HG03139 (cell line): ENCODE data around the gene SPP2.

ENCODE experiments used
- ATAC-seq: cut with Tn5 transposase; IDR thresholded peaks from one replicate; pipeline ENCODE4 v1.9.1; 2021; ENCODE audit not compliant: unreplicated experiment

Gene SPP2

GRCh38 chr2:234091432-234091879 lies 41.0 kb downstream of the SPP2 start:
- no peak for ATAC-seq

DNA sequence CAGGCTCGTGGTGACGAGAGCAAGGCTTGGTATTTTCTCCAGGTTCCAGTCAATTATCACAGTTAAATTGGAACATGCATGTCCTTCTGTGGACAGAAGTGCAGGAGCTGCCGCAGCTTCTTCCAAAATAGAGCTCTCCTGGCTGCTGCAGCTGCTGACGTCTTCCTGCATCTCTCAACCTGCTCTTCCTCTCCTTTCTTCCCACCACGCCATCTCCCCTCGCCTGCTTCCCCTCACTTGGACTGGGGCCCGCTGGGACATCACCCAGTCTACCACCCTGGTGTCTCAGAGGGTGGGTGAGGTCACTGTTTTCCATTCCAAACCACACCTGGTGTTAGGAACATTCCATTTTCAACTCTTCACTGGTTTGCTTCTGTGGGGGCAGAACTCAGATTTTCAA lies 41.4 kb downstream of the SPP2 start:
- no peak for ATAC-seq

DNA sequence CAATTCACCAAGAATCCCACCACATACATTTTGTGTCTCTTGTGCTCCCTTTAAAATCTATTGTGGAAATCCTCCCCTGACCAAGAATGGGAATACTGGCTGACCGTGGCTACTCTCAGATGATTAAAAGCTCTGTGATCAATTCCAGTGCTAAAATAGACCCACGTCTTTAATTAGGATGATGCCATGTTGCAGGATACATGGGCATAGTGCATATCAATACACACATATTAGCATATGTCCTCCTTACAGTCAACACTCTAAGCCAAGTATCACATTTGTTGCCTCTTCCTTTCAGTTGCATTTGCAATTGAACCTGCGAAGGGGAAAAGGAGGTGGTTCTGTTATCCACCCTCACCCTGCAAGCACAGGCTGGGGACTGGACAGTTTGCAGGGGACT lies 41.8 kb downstream of the SPP2 start:
- no peak for ATAC-seq

- ATAC-seq: no peak
Measured at GRCh38 chr2:234095301-234095700, 44.8 kb downstream of the SPP2 start.

DNA sequence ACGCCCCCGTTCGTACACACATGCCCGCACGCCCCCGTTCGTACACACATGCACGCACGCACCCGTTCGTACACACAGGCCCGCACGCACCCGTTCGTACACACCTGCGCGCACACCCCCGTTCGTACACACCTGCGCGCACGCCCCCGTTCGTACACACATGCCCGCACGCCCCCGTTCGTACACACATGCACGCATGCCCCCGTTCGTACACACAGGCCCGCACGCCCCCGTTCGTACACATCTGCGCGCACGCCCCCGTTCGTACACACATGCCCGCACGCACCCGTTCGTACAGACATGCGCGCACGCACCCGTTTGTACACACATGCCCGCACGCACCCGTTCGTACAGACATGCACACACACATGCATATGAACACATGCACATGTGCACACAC lies 45.7 kb downstream of the SPP2 start:
- no peak for ATAC-seq

GRCh38 chr2:234098681-234099080 lies 48.2 kb downstream of the SPP2 start:
- no peak for ATAC-seq

DNA sequence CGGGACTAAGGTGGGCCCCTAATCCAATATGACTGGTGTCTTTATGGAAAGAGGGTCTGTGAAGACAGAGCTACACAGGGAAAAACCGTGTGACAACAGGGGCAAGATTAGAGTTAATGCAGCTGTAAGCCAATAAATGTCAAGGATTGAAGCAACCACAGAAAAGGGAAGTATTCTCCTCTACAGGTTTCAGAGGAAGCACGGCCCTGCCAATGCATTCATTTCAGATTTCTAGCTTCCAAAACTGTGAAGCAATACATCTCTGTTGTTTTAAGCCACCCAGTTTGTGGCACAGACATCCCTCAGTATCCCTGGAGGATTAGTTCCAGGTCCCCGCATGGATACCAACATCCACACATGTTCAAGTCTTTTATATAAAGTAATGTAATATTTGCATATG lies 48.8 kb downstream of the SPP2 start:
- ATAC-seq: no peak

DNA sequence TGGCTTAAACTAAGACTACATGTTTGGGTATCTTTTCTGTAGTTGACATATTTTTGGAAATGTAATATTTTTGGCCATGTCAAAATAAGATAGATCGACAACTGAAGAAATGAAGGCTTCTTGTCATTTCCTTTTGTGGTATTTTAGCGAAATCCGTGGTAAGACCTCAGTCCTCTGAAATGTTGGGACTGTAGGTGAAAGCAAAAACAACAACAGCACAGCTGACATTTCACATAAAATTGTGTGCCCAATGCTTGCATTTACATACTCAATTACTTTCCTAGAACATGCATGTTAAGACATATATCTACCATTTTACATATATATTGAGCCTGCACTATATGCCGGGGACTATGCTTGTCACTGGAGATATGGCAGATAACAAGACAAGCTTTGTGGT lies 50.2 kb downstream of the SPP2 start:
- ATAC-seq: no peak

DNA sequence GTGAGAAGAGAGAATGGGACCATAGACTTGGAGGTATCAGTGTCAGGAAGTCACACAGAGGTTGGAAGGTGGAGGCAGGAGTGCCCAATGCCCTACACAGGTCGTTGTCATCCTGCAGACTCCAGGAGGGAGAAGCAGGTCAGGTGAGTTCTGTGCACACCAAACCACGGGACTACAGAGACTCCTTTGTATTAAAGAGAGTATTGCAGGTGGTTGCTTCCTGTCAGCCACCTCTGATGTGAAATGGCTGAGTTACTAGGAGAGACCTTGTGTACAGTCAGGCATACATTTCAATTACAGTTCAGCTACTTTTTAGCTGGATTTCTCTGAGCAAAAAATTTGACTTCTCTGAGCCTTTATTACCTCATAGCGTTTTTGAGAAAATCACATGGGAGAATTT lies 51.6 kb downstream of the SPP2 start:
- ATAC-seq: no peak

GRCh38 chr2:234107861-234108260 lies 57.4 kb downstream of the SPP2 start:
- no peak for ATAC-seq

GRCh38 chr2:234109321-234109720 lies 58.8 kb downstream of the SPP2 start:
- no peak for ATAC-seq

- ATAC-seq: no peak
Measured at GRCh38 chr2:234110219-234110618, 59.7 kb downstream of the SPP2 start.

- no peak for ATAC-seq
Measured at GRCh38 chr2:234111523-234111922, 61.0 kb downstream of the SPP2 start.

DNA sequence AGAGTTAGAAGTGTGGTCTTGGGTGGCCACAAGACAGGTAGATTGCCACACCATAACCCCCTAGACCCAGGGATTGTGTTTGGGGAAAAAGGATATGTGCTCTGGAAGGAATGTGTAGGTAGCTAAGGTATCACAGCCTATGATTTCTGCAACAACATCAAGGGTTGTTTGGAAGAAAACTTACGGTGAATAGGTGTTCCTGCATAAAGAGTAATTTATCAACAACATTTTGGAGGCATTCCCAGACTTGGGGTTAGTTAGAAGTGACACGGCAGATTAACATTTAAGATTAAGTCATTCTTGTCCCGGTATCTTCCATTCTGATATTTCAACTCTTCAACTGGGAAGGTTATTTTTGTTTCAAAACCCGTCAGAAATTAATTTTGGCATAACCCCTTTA lies 65.5 kb downstream of the SPP2 start:
- no peak for ATAC-seq

GRCh38 chr2:234121999-234122398 lies 71.5 kb downstream of the SPP2 start:
- ATAC-seq: no peak

DNA sequence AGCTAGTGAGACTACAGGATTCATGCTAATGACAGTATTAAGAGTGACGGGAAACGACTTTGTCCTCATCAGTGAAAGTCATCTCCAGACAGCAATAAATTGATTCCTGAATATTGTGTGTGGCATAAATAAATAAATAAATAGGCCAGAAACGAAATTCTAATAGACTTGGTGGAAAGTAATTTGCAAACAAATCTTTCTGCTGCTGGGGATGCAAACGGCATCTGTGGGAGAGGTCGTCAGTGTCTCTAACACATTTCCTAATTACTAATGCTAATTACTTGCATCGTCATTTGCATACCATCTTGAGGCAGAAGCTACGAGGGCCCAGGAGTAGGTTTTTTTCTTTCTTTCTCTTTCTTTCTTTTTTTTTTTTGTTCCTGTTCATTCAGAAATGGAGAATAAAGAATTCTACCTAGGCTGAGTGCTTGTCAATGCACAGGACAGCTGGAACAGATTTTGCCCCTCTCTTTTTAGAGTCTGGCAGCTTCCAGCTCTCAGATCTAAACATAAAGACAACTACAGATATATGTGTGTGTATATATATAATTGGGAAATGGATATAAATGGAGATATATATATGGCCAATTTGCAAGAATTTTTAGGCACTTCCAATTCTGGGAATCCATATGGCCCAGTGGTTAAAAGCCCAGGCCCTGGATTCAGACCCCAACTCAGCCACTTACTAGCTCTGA lies 75.1 kb downstream of the SPP2 start:
- no peak for ATAC-seq

- ATAC-seq: no peak
Measured at GRCh38 chr2:234126146-234126470, 75.6 kb downstream of the SPP2 start.
